K562 (cell line): Measurements from ENCODE around the gene PGAP3. TPM values are rescaled to one million over a fixed set of nuclear protein-coding genes. Genes with fewer than 3 reads are reported as not detected.

ENCODE experiments used
- E4F1 ChIP-seq: fragments of 250-450 bp; sonication (Bioruptor Pico); IDR thresholded peaks from 2 replicates; pipeline ENCODE4 v1.5.0; 2021; ENCODE audit warnings: mild to moderate bottlenecking, borderline replicate concordance
- EGR1 ChIP-seq: fragments of 450-650 bp; conservative IDR thresholded peaks from 2 replicates; pipeline ENCODE4 v1.6.1; 2017; ENCODE audit warnings: mild to moderate bottlenecking
- EHMT2 ChIP-seq: fragments of 450-650 bp; IDR thresholded peaks from 2 replicates; pipeline ENCODE4 v1.6.1; 2018; ENCODE audit warnings: antibody characterized with exemption
- FOXM1 ChIP-seq, 2 experiments: fragments of 450-650 bp in 1 of 2; sonication (generic) in 1 of 2; formaldehyde crosslinking in 1 of 2; IDR thresholded peaks; 2 replicates each; pipeline versions ENCODE4 v1.6.1 to v1.9.0; 2017 to 2022; ENCODE audit warnings: low read depth in 2 of 2, mild to moderate bottlenecking in 2 of 2, missing genetic modification reagents in 1 of 2, moderate library complexity in 1 of 2
- HMG20B ChIP-seq: fragments of 250-450 bp; sonication (Bioruptor Pico); IDR thresholded peaks from 2 replicates; pipeline ENCODE4 v1.5.0; 2021; ENCODE audit warnings: mild to moderate bottlenecking
- KHSRP ChIP-seq: fragments of 450-650 bp; IDR thresholded peaks from 2 replicates; pipeline ENCODE4 v1.6.1; 2017
- MAFF ChIP-seq: IDR thresholded peaks from 2 replicates; pipeline ENCODE4 v1.6.1; 2012; ENCODE audit warnings: low read length, improper control_type of control experiment
- MITF ChIP-seq: IDR thresholded peaks from 2 replicates; pipeline ENCODE4 v1.6.1; 2014; ENCODE audit warnings: antibody characterized with exemption
- PKNOX1 ChIP-seq: fragments of 450-650 bp; IDR thresholded peaks from 2 replicates; pipeline ENCODE4 v1.6.1; 2016
- RBM25 ChIP-seq: fragments of 200-400 bp; formaldehyde crosslinking; IDR thresholded peaks from 2 replicates; pipeline ENCODE4 v1.6.1; 2018; ENCODE audit warnings: low read length, low read depth, moderate library complexity; ENCODE audit not compliant: severe bottlenecking
- TBL1XR1 ChIP-seq, 2 experiments: IDR thresholded peaks; 2 replicates each; pipeline ENCODE4 v1.6.1; 2012; ENCODE audit warnings: improper control_type of control experiment in 2 of 2, low read length in 2 of 2, mild to moderate bottlenecking in 1 of 2
- TCF3 ChIP-seq: sonication (generic); formaldehyde crosslinking; IDR thresholded peaks from 2 replicates; pipeline ENCODE4 v1.4.0; 2020; ENCODE audit warnings: mild to moderate bottlenecking, missing genetic modification reagents
- TCF7 ChIP-seq: sonication (generic); IDR thresholded peaks from 2 replicates; pipeline ENCODE4 v1.6.1; 2016; ENCODE audit warnings: antibody characterized with exemption, borderline replicate concordance
- TRIM24 ChIP-seq, 2 experiments: fragments of 450-650 bp; IDR thresholded peaks; 2 replicates each; pipeline ENCODE4 v1.6.1; 2016
- ZNF592 ChIP-seq: fragments of 450-650 bp; IDR thresholded peaks from 2 replicates; pipeline ENCODE4 v1.6.1; 2017; ENCODE audit warnings: antibody characterized with exemption, mild to moderate bottlenecking
- ZNF639 ChIP-seq, 2 experiments: fragments of 200-800 bp in 1 of 2; sonication (Bioruptor generic) in 1 of 2; sonication (generic) in 1 of 2; formaldehyde crosslinking in 1 of 2; IDR thresholded peaks in 1 of 2; conservative IDR thresholded peaks in 1 of 2; 2 replicates each; pipeline versions ENCODE4 v1.5.0 to v1.6.1; 2016 to 2020; ENCODE audit warnings: missing compliant biosample characterization in 1 of 2, missing genetic modification characterization in 1 of 2, missing genetic modification reagents in 1 of 2
- ZNF644 ChIP-seq: fragments of 200-800 bp; sonication (Bioruptor generic); IDR thresholded peaks from 2 replicates; pipeline ENCODE4 v1.6.1; 2016; ENCODE audit warnings: low read depth, missing genetic modification characterization, missing compliant biosample characterization
- polyA plus RNA-seq, 8 experiments: library from polyadenylated mRNA; depleted of rRNA in 4 of 8; stranded (reverse) in 5 of 8; unstranded in 3 of 8; fragments of >200 nt; fragmentation: Nextera tagmentation in 2 of 8; fragmentation: Illumina TruSeq in 1 of 8; extraction: Ambion mirVana in 2 of 8; extraction: Trizol in 1 of 8; gene quantifications; 2 replicates each; pipeline versions ENCODE4 v1.2.1 to v1.2.3, GENCODE V29; 2011 to 2014; ENCODE audit warnings: inconsistent platforms in 1 of 8, missing spikeins in 1 of 8
- total RNA-seq, 7 experiments: library from RNA; depleted of rRNA in 6 of 7; stranded (reverse); fragments of >200 nt in 6 of 7; fragmentation: Illumina TruSeq in 2 of 7; extraction: Trizol in 2 of 7; gene quantifications; 2 replicates each; pipeline versions ENCODE4 v1.2.1 to v1.2.3, GENCODE V29; 2011 to 2021; ENCODE audit warnings: low replicate concordance in 1 of 7

Gene PGAP3
- total and polyA plus RNA-seq, 9 of the 15 experiments (the other 6 are each of a cell fraction or from before 2014, with no cell fraction given): 0.38 to 9.4 (median 4.5) TPM

GRCh38 chr17:39683295-39683939 lies 4.4 kb downstream of the PGAP3 start (continued):
- TF ChIP-seq MITF (no peak), PKNOX1 (no peak), ZNF644 (tag) (no peak), E4F1 (CRISPR knock-in tag) (no peak), HMG20B (CRISPR knock-in tag) (no peak), TRIM24 (IDR thresholded peaks at IDR 0.05) (peak; percentile 63 to 70; a peak in 3 of 4 replicates), EHMT2 (no peak), EGR1 (no peak), TBL1XR1 (IDR thresholded peaks at IDR 0.05; ENCODE audit: low read length in 2 of 2) (no peak), KHSRP (no peak), TCF3 (CRISPR knock-in tag) (peak; percentile 86), TCF7 (no peak), ZNF639 (CRISPR knock-in tag; conservative IDR thresholded peaks at IDR 0.05 in 1 of 2, IDR thresholded peaks at IDR 0.05 in 1 of 2) (no peak), ZNF592 (no peak), FOXM1 (IDR thresholded peaks at IDR 0.05; ENCODE audit: low read depth) (0 out of 2 replicates have a peak, but pooled peaks have one; percentile 41), FOXM1 (CRISPR knock-in tag; IDR thresholded peaks at IDR 0.05; ENCODE audit: low read depth) (no peak), RBM25 (no peak), MAFF (no peak)
